Spleen (tissue), 11 donors: ENCODE data around the gene NBEA. TPM values are rescaled to one million over a fixed set of nuclear protein-coding genes. Genes with fewer than 3 reads are reported as not detected.

Experiments
- DNase-seq: peaks from one replicate; pipeline ENCODE4 v3.0.0-alpha.2; 2020
- H3K27ac ChIP-seq, 8 donors: fragments of 200-600 bp; sonication (generic) in 7 of 8; 1 replicate in 4 of 8; 2 replicates in 4 of 8; pipeline versions ENCODE4 v1.5.0 to v1.8.0; 2016 to 2021; ENCODE audit warnings: inconsistent platforms in 4 of 8, mild to moderate bottlenecking in 4 of 8, moderate library complexity in 1 of 8
- H3K27me3 ChIP-seq, 7 donors: fragments of 200-600 bp; sonication (generic) in 6 of 7; replicated peaks in 1 of 7; 1 replicate in 4 of 7; 2 replicates in 3 of 7; pipeline versions ENCODE4 v1.5.0 to v1.8.0; 2016 to 2021; ENCODE audit warnings: inconsistent platforms in 3 of 7, mild to moderate bottlenecking in 1 of 7
- H3K36me3 ChIP-seq, 6 donors: fragments of 200-600 bp; sonication (generic) in 5 of 6; 1 replicate in 4 of 6; 2 replicates in 2 of 6; pipeline versions ENCODE4 v1.5.0 to v1.8.0; 2016 to 2021; ENCODE audit warnings: inconsistent platforms in 2 of 6
- H3K4me1 ChIP-seq, 6 donors: fragments of 200-600 bp; sonication (generic) in 5 of 6; 1 replicate in 3 of 6; 2 replicates in 3 of 6; pipeline versions ENCODE4 v1.5.0 to v1.8.0; 2016 to 2021; ENCODE audit warnings: inconsistent platforms in 3 of 6
- H3K4me3 ChIP-seq, 8 donors: fragments of 200-600 bp; sonication (generic) in 7 of 8; 1 replicate in 4 of 8; 2 replicates in 4 of 8; pipeline versions ENCODE4 v1.5.0 to v1.8.0; 2016 to 2021; ENCODE audit warnings: inconsistent platforms in 4 of 8, mild to moderate bottlenecking in 4 of 8, moderate library complexity in 2 of 8
- H3K9me3 ChIP-seq, 8 donors: fragments of 200-600 bp; sonication (generic) in 7 of 8; 1 replicate in 4 of 8; 2 replicates in 4 of 8; pipeline versions ENCODE4 v1.5.0 to v1.8.0; 2016 to 2021; ENCODE audit warnings: inconsistent platforms in 4 of 8
- CTCF ChIP-seq, 11 experiments: fragments of 200-600 bp in 7 of 11; fragments of 450-650 bp in 4 of 11; sonication (generic) in 4 of 11; IDR thresholded peaks in 8 of 11; conservative IDR thresholded peaks in 3 of 11; 1 replicate in 7 of 11; 2 replicates in 4 of 11; pipeline versions ENCODE4 v1.4.0 to v1.8.0; 2016 to 2021; ENCODE audit warnings: antibody characterized with exemption in 11 of 11, inconsistent platforms in 4 of 11, mild to moderate bottlenecking in 1 of 11
- POLR2A ChIP-seq, 3 donors: fragments of 450-650 bp; IDR thresholded peaks; one replicate each; pipeline ENCODE4 v1.5.1; 2017; ENCODE audit warnings: antibody characterized with exemption in 3 of 3, mild to moderate bottlenecking in 1 of 3
- POLR2AphosphoS5 ChIP-seq, 3 donors: sonication (generic); formaldehyde crosslinking; IDR thresholded peaks; one replicate each; pipeline ENCODE4 v1.5.1; 2017; ENCODE audit warnings: antibody characterized with exemption in 3 of 3
- WGBS, 5 donors: extraction: QIAGEN DNeasy Blood & Tissue Kit in 3 of 5; methylation state at CpG; one replicate each; pipeline versions ENCODE4 v1.1.5 to v1.1.7; 2013 to 2018; 5-methylcytosine and 5-hydroxymethylcytosine counted together
- intact Hi-C: fragments of 100-400 bp; cut with DNase I; formaldehyde crosslinking; loops from one replicate; pipeline ENCODE4 v1.15.0; 2023; ENCODE audit warnings: low total_unique reads
- polyA plus RNA-seq, 3 donors: library from polyadenylated mRNA; stranded (reverse); fragments of 200-250 nt; gene quantifications; one replicate each; pipeline ENCODE4 v1.2.1, GENCODE V29; 2013
- total RNA-seq, 7 donors: library from RNA; depleted of rRNA in 3 of 7; stranded (reverse); fragments of >200 nt in 3 of 7; fragmentation: NEBNext Ultra II Directional in 4 of 7; extraction: Animal tissue kit (Norgen Biotek cat#: 25700) in 4 of 7; gene quantifications; one replicate each; pipeline versions ENCODE4 v1.1.0 to v1.2.1, GENCODE V29; 2016 to 2021
- donor health status: healthy with polysubstance abuse.
- donor health status: DM: no; HTN: no; CAD: no; lungs with moderate emphysema.
- donor health status: DM: no; HTN: no; CAD: no.
- donor health status: Bipolar disorder and iron deficiency.
- donor health status: healthy.
- donor health status: DM: no; HTN: no; CAD: no.
- donor health status: DM: yes; HTN: yes; CAD: no.

NBEA gene
- total and polyA plus RNA-seq, 10 donors = 1.8 to 27.7 (median 12.9) TPM

GRCh38 chr13:35530147-35530546, 588.1 kb downstream of the NBEA start:
- Histone ChIP-seq H3K27me3 (no peaks in the 10 kb centered on the region), H3K9me3 (no peaks in the 10 kb centered on the region), H3K4me1 (no peaks in the 10 kb centered on the region), H3K27ac (no peak overlapping the region), H3K4me3 (no peak overlapping the region), H3K36me3 (no peaks in the 10 kb centered on the region)
- no peak for DNase-seq
- 72 to 78% (median 76%) methylated on average over 5 of the region's 5 CpGs for WGBS, 5 donors
- intact Hi-C loops = no loop called here
- TF ChIP-seq POLR2A (IDR thresholded peaks at IDR 0.05) = no peak
- no peak for TF ChIP-seq POLR2AphosphoS5 (IDR thresholded peaks at IDR 0.05)
- no peak for TF ChIP-seq CTCF (IDR thresholded peaks at IDR 0.05 in 8 of 11, conservative IDR thresholded peaks at IDR 0.05 in 3 of 11)

DNA sequence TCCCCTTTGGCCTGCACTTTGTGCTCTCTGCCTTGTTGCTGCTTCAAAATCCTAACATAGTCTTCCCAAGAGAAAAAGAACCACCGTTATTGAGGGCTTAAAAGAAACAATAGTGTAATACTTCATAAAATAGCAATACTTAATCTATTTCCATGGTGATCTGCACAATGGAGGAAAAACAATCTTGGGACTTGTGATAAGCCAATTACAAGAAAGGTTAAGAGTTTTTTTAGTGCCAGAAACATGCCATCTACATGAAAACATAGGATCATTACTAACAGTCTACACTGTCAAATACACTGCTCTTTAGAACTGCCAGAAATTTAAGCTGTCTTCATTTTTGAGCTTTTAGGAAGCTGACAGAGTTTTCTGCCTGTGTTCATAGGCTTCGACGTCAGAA, 588.5 kb downstream of the NBEA start:
- TF ChIP-seq CTCF (IDR thresholded peaks at IDR 0.05 in 8 of 11, conservative IDR thresholded peaks at IDR 0.05 in 3 of 11) (no peak), POLR2AphosphoS5 (IDR thresholded peaks at IDR 0.05) (no peak), POLR2A (IDR thresholded peaks at IDR 0.05) (no peak)
- no peaks in the 10 kb centered on the region for H3K27me3 ChIP-seq
- WGBS, 5 donors = 82 to 87% (median 84%) methylated on average over 3 of the region's 3 CpGs
- H3K4me1 ChIP-seq = no peaks in the 10 kb centered on the region
- no peak overlapping the region for H3K4me3 ChIP-seq
- no peaks in the 10 kb centered on the region for H3K9me3 ChIP-seq
- DNase-seq = no peak
- H3K27ac ChIP-seq = no peak overlapping the region
- no peaks in the 10 kb centered on the region for H3K36me3 ChIP-seq
- intact Hi-C loops = no loop called here

GRCh38 chr13:35531526-35531925, 589.5 kb downstream of the NBEA start:
- WGBS, 5 donors = 92 to 100% (median 94%) methylated on average over 1 of the region's 1 CpG
- no peaks in the 10 kb centered on the region for H3K9me3 ChIP-seq
- no peaks in the 10 kb centered on the region for H3K27me3 ChIP-seq
- no peak overlapping the region for H3K4me3 ChIP-seq
- TF ChIP-seq POLR2AphosphoS5 (IDR thresholded peaks at IDR 0.05) = no peak
- no peak overlapping the region for H3K27ac ChIP-seq
- no peaks in the 10 kb centered on the region for H3K4me1 ChIP-seq
- intact Hi-C loops = no loop called here
- H3K36me3 ChIP-seq = no peaks in the 10 kb centered on the region
- DNase-seq = no peak

GRCh38 chr13:35534343-35534742, 592.3 kb downstream of the NBEA start:
- intact Hi-C loops = no loop called here
- no peaks in the 10 kb centered on the region for H3K27me3 ChIP-seq
- no peak for TF ChIP-seq POLR2A (IDR thresholded peaks at IDR 0.05)
- TF ChIP-seq POLR2AphosphoS5 (IDR thresholded peaks at IDR 0.05) = no peak
- no peak for TF ChIP-seq CTCF (IDR thresholded peaks at IDR 0.05 in 8 of 11, conservative IDR thresholded peaks at IDR 0.05 in 3 of 11)

GRCh38 chr13:35548790-35549189, 606.7 kb downstream of the NBEA start:
- Histone ChIP-seq H3K4me3 (no peak overlapping the region), H3K27ac (no peak overlapping the region), H3K9me3 (no peaks in the 10 kb centered on the region), H3K4me1 (no peaks in the 10 kb centered on the region), H3K27me3 (no peaks in the 10 kb centered on the region), H3K36me3 (no peaks in the 10 kb centered on the region)
- intact Hi-C loops = no loop called here
- 80 to 96% (median 89%) methylated on average over 1 of the region's 1 CpG for WGBS, 5 donors
- no peak for TF ChIP-seq POLR2AphosphoS5 (IDR thresholded peaks at IDR 0.05)
- TF ChIP-seq CTCF (IDR thresholded peaks at IDR 0.05 in 8 of 11, conservative IDR thresholded peaks at IDR 0.05 in 3 of 11) = no peak
- no peak for TF ChIP-seq POLR2A (IDR thresholded peaks at IDR 0.05)
- no peak for DNase-seq

More at GRCh38 chr13:35534343-35534742, 592.3 kb downstream of the NBEA start:
- whole genome bisulfite sequencing, 5 donors = 78 to 89% (median 84%) methylated on average over 1 of the region's 1 CpG
- DNase-seq = no peak
- Histone ChIP-seq H3K4me3 (no peak overlapping the region), H3K4me1 (no peaks in the 10 kb centered on the region), H3K9me3 (no peaks in the 10 kb centered on the region), H3K36me3 (no peaks in the 10 kb centered on the region), H3K27ac (no peak overlapping the region)
